ENCODE data around the gene TRMT2A.

Gene TRMT2A

GRCh38 chr22:20135265-20135664 is 18.2 kb upstream of the TRMT2A start:
- peaks cover 7% of the 10 kb centered on the region for H3K36me3 Mint-ChIP-seq
- no peak for DNase-seq (ENCODE audit: low spot score in 2 of 2)
- ATAC-seq (ENCODE audit: low read depth) = no peak
- H3K4me1 Mint-ChIP-seq = peaks cover 22% of the 10 kb centered on the region
- H3K9me3 Mint-ChIP-seq = no peaks in the 10 kb centered on the region
- H3K27ac Mint-ChIP-seq = no peak overlapping the region
- no peak overlapping the region for H3K4me3 Mint-ChIP-seq
- H3K27me3 Mint-ChIP-seq = no peaks in the 10 kb centered on the region

DNA sequence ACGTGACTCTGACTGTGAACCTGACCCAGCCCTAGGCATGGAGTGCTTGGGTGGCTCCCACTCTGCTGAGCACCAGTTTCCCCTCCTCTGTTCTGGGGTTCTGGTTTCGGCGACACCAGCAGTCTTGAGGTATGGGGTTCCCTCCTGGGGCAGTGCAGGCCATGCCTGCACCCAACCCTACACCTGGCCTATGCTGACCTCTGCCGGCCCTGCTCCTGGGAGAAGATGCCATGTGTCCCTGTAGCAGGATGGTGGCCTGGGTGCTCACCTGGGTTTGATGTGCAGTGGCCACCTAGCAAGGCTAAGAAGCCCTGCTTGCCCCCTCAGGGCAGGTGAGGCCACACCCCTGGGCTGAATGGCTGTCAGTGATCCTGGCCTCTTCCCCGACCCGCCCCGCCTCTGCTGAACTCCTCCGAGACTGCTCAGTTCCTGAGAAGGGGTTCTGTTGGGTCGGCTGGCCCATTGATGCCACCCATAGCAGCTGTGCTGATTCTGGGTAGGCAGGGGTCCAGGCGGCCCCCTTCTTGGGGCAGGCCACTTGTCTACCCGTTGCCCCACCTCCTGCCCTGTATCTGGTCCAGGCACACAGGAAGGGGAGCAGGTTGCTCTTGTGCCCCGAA is 17.0 kb upstream of the TRMT2A start:
- Mint-ChIP-seq H3K36me3 (no peaks in the 10 kb centered on the region), H3K27me3 (no peaks in the 10 kb centered on the region), H3K4me3 (peak overlapping the region; percentile 71), H3K27ac (no peak overlapping the region), H3K4me1 (peaks cover 22% of the 10 kb centered on the region), H3K9me3 (no peaks in the 10 kb centered on the region)
- ATAC-seq (ENCODE audit: low read depth) = no peak
- no peak for DNase-seq (ENCODE audit: low spot score in 2 of 2)

DNA sequence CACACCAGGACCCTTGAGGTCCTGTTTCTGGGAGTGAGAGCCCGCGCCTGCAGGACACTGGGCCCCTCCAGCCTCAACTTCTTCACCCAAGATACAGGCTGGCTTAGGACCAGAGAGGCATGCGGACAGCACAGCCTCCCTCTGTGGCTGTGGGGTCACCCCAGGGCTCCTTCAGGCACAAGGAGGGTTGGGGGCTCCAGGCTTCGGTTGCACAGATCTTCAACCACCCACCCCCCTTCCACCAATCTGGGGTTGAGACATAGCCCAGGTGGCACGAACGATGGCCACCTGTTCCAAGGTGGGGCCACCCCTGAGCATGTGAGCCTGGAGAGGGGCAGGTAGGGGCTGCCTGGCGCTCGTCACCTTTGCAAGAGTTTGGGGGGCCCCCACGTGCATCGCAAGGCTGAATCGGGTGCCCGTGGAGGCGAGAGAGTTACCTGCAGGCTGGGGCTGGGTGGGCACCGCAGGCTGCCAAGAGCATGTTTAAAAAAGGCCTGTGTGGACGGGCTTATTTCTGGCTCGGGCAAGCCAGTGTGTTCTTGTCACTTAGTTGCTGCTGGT is 15.7 kb upstream of the TRMT2A start:
- Mint-ChIP-seq H3K4me3 (peak overlapping the region; percentile 77), H3K36me3 (no peaks in the 10 kb centered on the region), H3K9me3 (no peaks in the 10 kb centered on the region), H3K27me3 (no peaks in the 10 kb centered on the region), H3K27ac (no peak overlapping the region), H3K4me1 (peaks cover 22% of the 10 kb centered on the region)
- ATAC-seq (ENCODE audit: low read depth) = no peak
- no peak for DNase-seq (ENCODE audit: low spot score in 2 of 2)

- ATAC-seq (ENCODE audit: low read depth) (peak; percentile 2), DNase-seq (ENCODE audit: low spot score in 2 of 2) (peak in 1 of 2 donors; percentile 38)
- Mint-ChIP-seq H3K4me1 (peaks cover 19% of the 10 kb centered on the region), H3K27ac (no peak overlapping the region), H3K4me3 (peak overlapping the region; percentile 79), H3K9me3 (no peaks in the 10 kb centered on the region), H3K36me3 (peaks cover 2% of the 10 kb centered on the region), H3K27me3 (no peaks in the 10 kb centered on the region)
Measured at GRCh38 chr22:20131859-20132685, 15.0 kb upstream of the TRMT2A start.

GRCh38 chr22:20131597-20131858 is 14.5 kb upstream of the TRMT2A start, which contains the start of gene ZDHHC8:
TSS of gene ZDHHC8 (plus strand) at chr22:20131804. CDS start at chr22:20131948, 144 bp downstream.
- no peaks in the 10 kb centered on the region for H3K9me3 Mint-ChIP-seq
- H3K4me3 Mint-ChIP-seq = peak within 1 kb of the TSS; percentile 82
- no peak within 1 kb of the TSS for H3K27ac Mint-ChIP-seq
- H3K27me3 Mint-ChIP-seq = no peaks in the 10 kb centered on the region
- DNase-seq (ENCODE audit: low spot score in 2 of 2) = no peak
- H3K36me3 Mint-ChIP-seq = peaks cover 2% of the 10 kb centered on the region
- peak; percentile 73 for ATAC-seq (ENCODE audit: low read depth)
- peaks cover 16% of the 10 kb centered on the region for H3K4me1 Mint-ChIP-seq

DNA sequence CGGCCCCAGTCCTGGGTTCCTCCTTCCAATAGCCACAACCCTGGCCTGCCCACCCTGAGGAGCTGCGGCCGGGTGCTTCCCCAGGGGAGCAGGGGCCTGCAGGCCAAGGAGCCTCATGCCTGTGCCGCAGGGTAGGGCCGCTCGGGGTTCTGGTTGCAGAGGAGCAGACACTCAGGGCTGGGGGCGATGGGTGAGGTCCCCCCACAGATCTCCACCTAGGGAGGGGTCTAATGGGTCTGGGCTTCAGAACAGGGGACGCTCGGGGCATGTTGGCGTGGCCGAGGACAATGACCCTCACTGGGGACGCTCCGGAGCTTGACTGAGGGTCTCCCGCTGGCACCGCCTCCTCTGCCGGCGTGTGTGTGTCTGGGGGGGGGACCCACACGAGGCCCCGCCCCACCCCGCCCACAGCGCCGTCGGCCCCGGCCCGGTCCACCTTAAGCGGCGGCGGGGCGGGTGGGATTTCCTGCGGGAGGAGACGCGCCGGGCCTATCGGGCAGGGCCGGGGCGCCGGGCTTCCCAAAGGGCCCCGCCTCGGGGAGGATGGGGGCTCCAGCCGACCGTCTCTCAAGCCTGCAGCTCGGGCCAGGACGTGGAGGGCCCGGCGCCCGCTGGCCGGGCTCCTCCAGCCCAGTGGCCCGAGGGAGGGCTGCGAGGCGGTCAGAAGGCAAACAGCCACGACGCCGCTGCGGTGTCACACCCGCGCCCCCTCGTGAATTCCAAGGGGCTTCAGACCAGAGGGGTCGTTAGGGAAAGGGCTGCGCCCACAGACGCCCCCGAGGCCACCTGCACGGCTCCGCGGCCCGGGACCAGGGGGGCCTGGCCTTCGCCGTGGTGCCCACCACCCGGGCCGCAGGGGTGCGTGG is 13.9 kb upstream of the TRMT2A start:
- Mint-ChIP-seq H3K27me3 (no peaks in the 10 kb centered on the region), H3K36me3 (peaks cover 4% of the 10 kb centered on the region), H3K4me3 (peak overlapping the region; percentile 82), H3K27ac (no peak overlapping the region), H3K4me1 (peaks cover 11% of the 10 kb centered on the region), H3K9me3 (no peaks in the 10 kb centered on the region)
- peak; percentile 58 to 71 for DNase-seq (ENCODE audit: low spot score in 2 of 2)
- peak; percentile 80 for ATAC-seq (ENCODE audit: low read depth)

- Mint-ChIP-seq H3K36me3 (peaks cover 5% of the 10 kb centered on the region), H3K27ac (peak overlapping the region; percentile 58), H3K27me3 (no peaks in the 10 kb centered on the region), H3K9me3 (no peaks in the 10 kb centered on the region), H3K4me3 (peak overlapping the region; percentile 82), H3K4me1 (peaks cover 10% of the 10 kb centered on the region)
- ATAC-seq (ENCODE audit: low read depth) = peak; percentile 12
- no peak for DNase-seq (ENCODE audit: low spot score in 2 of 2)
Measured at GRCh38 chr22:20130319-20130718, 13.3 kb upstream of the TRMT2A start.

- no peaks in the 10 kb centered on the region for H3K27me3 Mint-ChIP-seq
- H3K36me3 Mint-ChIP-seq = peaks cover 5% of the 10 kb centered on the region
- no peak overlapping the region for H3K4me3 Mint-ChIP-seq
- ATAC-seq (ENCODE audit: low read depth) (no peak), DNase-seq (ENCODE audit: low spot score in 2 of 2) (no peak)
- no peaks in the 10 kb centered on the region for H3K9me3 Mint-ChIP-seq
- H3K27ac Mint-ChIP-seq = no peak overlapping the region
- peaks cover 7% of the 10 kb centered on the region for H3K4me1 Mint-ChIP-seq
Measured at GRCh38 chr22:20129747-20130014, 12.7 kb upstream of the TRMT2A start.

GRCh38 chr22:20128902-20129746 is 12.1 kb upstream of the TRMT2A start:
- Mint-ChIP-seq H3K27me3 (no peaks in the 10 kb centered on the region), H3K9me3 (no peaks in the 10 kb centered on the region), H3K4me1 (peaks cover 7% of the 10 kb centered on the region), H3K27ac (no peak overlapping the region), H3K36me3 (peaks cover 5% of the 10 kb centered on the region), H3K4me3 (no peak overlapping the region)
- ATAC-seq (ENCODE audit: low read depth) = no peak
- no peak for DNase-seq (ENCODE audit: low spot score in 2 of 2)

DNA sequence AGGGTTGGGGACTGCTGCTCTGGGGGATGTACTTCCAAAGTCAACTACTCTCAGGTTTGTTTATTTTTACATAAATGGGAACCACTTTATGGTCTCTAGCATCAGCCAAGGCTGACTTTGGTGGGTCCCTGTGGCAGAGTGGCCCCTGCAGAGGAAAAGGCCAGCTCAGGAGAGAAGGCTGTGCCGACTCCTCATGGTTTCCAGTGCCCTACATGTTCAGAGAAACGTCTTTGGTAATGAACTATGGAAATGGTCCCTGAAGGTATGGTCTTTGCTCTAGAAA is 11.5 kb upstream of the TRMT2A start:
- no peaks in the 10 kb centered on the region for H3K27me3 Mint-ChIP-seq
- H3K4me3 Mint-ChIP-seq = no peak overlapping the region

GRCh38 chr22:20127869-20128618 is 11.0 kb upstream of the TRMT2A start:
- no peak overlapping the region for H3K4me3 Mint-ChIP-seq
- ATAC-seq (ENCODE audit: low read depth) = no peak
- H3K27ac Mint-ChIP-seq = peak overlapping the region; percentile 11
- H3K27me3 Mint-ChIP-seq = no peaks in the 10 kb centered on the region
- peaks cover 8% of the 10 kb centered on the region for H3K4me1 Mint-ChIP-seq
- H3K9me3 Mint-ChIP-seq = no peaks in the 10 kb centered on the region
- no peak for DNase-seq (ENCODE audit: low spot score in 2 of 2)
- peaks cover 5% of the 10 kb centered on the region for H3K36me3 Mint-ChIP-seq

More for the DNA sequence above, 11.5 kb upstream of the TRMT2A start:
- H3K9me3 Mint-ChIP-seq = no peaks in the 10 kb centered on the region
- no peak overlapping the region for H3K27ac Mint-ChIP-seq
- peaks cover 7% of the 10 kb centered on the region for H3K4me1 Mint-ChIP-seq
- peaks cover 5% of the 10 kb centered on the region for H3K36me3 Mint-ChIP-seq
- DNase-seq (ENCODE audit: low spot score in 2 of 2) = no peak
- ATAC-seq (ENCODE audit: low read depth) = no peak

GRCh38 chr22:20127318-20127868 is 10.4 kb upstream of the TRMT2A start:
- Mint-ChIP-seq H3K9me3 (no peaks in the 10 kb centered on the region), H3K36me3 (peaks cover 9% of the 10 kb centered on the region), H3K27me3 (no peaks in the 10 kb centered on the region), H3K27ac (no peak overlapping the region), H3K4me3 (no peak overlapping the region), H3K4me1 (peaks cover 15% of the 10 kb centered on the region)
- no peak for ATAC-seq (ENCODE audit: low read depth)
- no peak for DNase-seq (ENCODE audit: low spot score in 2 of 2)

Measured in memory B cell (primary cell).